HG02943 (cell line): ENCODE results near the gene THTPA.

Source experiments
- ATAC-seq: cut with Tn5 transposase; IDR thresholded peaks from one replicate; pipeline ENCODE4 v1.9.1; 2021; ENCODE audit warnings: mild to moderate bottlenecking, low read depth, moderate library complexity; ENCODE audit not compliant: unreplicated experiment

The THTPA gene, protein sequence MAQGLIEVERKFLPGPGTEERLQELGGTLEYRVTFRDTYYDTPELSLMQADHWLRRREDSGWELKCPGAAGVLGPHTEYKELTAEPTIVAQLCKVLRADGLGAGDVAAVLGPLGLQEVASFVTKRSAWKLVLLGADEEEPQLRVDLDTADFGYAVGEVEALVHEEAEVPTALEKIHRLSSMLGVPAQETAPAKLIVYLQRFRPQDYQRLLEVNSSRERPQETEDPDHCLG

GRCh38 chr14:23555882-23556699, at the start of gene THTPA:
Gene THTPA, plus strand, starts transcription at chr14:23556271. Its CDS starts 487 bp downstream, at chr14:23556758.
- peak; percentile 82 for ATAC-seq

DNA sequence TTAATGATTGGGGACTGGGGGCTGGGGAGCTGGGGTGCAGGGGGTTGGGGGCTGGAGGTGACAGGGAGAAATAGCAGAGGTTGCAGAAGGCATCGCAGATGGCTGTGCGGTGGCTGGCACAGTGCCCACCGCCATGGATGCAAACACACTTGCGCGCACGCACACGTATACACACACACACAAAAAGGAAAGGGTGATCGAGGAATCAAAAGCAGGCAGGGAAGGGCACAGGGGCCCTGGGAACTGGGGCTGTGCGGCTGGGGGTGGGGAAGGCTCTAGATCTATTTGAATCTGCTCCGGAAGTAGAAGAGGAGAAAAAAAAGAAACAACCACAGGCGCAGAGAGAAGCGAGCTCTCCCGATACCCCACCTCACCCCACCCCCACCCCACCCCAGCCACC, 43.9 kb upstream of the THTPA start:
- ATAC-seq, result no peak

DNA sequence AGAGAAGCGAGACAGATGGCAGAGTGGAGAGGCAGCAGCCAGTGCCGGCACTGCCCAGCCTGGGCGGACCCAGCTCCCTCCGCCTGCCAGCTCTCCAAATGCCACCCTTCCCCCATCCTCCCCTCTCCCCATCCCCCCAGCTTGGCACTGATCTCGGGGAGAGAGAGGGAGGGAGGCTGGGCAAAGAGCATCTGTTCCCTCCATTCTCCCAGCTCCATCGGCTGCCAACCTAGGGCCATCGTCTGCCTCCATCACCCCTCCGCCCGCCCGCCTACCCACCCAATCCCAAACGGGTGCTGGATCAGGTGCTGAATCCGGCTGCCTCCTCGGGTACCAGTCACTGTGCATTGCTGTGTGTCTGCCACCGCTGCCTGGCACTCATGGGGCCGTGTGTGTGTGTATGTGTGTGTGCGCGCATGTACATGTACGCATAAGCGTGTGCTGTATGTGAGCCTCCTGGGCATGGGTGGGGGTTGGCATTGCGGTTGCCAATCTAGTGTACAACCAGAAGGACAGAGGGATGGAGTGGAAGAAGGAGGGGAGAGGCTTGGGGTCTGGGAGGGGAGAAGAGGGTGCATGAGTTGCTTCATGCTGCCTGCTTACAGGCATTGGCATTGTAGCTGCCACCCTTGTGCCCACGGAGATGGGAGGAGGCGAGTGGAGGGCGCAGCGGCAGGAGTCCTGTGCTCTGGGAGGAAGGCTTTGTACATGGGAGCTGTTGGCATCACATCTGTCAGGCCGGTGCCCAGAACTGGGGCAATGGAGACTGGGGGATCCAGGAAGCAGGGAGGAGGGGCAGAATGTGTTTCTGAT, 42.9 kb upstream of the THTPA start:
- ATAC-seq, result no peak

GRCh38 chr14:23513818-23514643, 42.0 kb upstream of the THTPA start:
- ATAC-seq, result no peak

DNA sequence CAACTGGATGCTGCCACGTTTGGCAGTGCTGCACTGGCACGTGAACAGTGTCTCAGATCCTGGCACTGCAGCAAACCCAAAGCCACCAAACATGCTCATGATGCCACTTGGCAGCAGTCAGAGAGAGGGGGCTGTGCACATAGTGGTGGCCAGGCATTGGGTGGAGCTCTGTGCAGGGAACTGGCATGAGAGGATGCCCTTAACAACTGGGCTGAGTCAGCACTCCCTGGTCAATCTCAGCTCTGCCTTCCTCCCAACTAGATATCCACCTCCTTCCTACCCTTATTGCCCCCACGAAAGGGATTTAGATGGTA, 41.5 kb upstream of the THTPA start:
- no peak for ATAC-seq

DNA sequence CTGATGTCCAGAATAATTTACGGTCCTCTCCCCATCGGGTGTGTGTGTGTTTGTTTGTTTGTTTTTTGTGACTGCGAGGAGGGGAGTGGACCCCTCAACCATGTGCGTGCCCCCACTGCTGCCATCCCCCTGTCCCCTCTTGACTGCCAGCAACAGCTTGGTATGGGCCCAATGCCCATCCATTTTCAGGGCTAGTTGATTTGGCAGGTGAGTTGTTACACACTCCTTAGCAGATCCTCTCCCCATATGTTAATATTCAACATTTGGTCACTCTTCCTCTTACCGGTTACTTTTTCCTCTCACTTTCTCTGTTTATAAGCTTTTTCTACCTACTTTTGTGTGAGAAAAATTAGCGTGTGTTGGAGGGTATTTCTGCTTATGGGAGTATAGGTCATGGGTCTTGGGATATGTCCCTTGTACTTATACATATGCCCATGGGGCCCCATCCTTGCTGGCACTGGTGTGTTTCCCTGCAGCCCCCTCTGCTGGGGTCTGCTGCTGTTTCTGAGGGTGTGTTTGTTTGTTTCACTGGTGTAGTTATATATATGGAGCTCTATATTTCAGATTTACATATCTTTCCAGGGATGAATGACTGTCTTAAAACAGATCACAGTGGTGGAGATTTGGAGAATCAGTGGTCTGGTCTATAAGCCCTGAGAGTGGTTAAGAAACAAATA, 38.3 kb upstream of the THTPA start:
- no peak for ATAC-seq

GRCh38 chr14:23518709-23519108, 37.4 kb upstream of the THTPA start:
- ATAC-seq, result no peak

DNA sequence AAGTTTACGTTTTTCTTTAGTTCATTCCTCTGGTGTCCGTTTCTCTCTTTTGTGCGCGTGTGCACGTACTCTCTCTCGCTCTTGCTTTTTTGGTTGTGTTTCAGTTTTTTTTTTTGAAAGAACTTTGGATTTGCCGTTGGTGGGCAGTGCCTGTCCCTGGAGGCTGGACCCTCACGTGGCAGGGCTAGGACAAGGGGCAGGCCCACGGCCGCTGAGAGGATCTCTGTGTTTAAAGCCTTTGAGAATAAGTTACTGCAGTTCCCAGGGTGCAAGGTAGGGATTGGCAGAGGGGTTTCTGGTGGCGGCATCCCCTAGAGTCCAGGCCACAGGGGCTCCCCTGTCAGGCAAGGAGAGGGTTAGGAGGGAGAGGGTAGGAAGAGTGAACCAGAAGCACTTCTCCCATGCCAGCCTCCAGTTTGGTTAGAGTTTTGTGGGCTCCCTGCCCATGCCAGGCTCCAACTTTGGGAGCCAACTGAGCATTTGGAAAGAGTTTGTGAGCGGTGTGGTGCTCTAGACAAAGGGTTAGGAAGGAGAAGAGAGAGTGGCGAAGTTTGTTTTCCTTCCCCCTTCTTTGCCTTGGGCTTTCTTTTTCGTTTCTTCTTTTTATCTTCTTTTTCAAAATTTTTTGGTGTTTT, 35.1 kb upstream of the THTPA start:
- ATAC-seq, result no peak

DNA sequence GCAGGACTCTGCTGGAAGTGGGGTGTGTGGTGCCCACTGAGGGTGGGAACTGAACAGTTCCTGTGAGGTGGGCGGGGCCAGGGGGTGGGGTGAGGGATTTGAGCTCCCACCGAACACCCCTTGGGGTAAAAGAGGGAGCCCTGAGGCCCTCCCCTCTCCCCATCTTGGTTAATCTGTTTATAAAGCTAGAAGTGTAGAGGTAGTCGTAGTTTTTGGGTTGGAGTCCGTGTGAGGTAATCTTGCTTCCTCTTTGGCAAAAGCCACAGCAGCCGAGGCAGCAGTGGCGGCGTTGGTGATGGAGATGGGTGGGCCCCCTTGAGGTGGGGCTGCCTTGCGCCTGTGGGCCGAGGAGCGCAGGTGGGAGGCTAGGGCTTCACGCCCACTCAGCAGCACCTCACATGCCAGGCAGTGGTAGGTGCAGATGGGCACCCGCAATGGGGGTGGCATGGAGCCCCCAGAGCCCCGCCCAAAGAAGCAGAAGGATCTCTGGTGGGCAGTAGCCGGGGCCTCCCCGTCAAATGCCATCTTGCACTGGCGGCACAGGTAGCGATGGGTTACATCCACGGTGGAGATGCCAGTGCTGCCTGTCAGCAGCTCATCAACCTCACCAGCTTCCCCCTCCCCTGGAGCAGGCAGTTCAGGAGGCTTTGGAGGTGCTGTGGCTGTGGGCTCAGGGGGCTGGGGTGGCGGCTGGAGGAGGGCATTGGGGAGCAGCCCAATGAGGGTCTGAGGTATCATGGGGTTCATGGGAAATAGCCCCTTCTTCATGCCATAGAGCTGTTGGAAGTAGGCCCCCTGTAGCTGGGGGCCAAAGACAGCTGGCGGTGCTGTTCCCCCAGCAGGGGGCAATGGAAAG, 34.1 kb upstream of the THTPA start:
- ATAC-seq, result no peak

- no peak for ATAC-seq
Observed at GRCh38 chr14:23522643-23523198, 33.4 kb upstream of the THTPA start.

DNA sequence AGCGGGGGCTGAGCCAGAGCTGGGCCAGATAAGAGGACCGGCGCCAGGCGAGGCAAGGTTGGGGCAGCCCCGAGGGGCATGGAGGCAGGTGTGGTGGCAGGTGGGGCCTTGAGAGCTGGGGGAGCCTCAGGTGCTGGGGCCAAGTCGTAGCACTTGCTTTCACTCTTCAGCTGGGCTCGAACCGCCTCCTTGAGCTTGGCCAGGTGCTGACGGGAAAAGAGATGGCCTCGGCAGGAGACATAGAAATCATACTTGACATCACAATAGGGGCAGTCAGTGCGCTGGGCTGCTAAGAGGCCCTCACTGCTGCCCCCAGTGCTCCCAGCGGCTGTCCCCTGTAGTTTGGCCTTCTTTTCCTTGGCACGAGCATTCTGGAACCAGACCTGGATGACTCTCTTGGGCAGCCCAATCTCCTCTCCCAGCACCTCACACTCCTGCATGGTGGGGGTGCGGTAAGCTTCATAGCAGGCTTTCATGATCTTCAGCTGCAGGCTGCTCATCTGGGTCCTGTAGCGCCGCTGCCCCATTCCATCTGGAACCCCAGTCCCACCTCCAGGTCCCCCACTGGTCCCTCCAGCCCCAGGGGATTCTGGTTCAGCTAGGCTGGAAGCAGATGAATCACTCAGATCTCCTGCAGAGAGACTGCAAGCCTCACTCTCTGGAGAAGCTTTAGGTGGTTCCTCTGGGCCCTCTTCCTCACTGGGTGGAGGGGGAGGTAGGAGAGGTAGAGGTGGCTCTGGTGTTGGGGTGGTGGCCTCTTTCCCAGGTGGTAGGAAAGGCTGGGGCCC, 32.6 kb upstream of the THTPA start:
- ATAC-seq, result no peak

GRCh38 chr14:23524954-23525353, 31.1 kb upstream of the THTPA start:
- no peak for ATAC-seq

DNA sequence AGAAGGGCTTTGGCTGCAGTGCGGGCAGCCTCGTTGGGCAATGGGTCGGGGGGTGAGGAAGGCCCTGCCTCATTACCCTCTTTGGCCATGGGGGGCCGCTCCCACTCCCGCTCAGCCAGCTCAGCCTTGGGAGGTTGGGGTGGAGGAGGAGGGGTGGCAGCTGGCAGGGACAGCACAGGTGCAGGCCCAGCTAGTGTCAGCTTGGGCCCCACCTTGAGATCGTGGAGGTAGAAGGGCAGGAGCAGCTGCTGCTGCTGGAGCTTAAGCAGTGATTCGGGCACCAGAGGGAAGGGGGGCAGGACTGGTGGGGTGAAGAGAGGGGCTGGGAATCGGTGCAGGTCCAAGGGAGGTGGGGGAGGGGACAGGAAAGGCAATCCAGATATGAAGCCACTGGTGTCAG, 30.5 kb upstream of the THTPA start:
- ATAC-seq, result no peak

GRCh38 chr14:23528555-23528954, 27.5 kb upstream of the THTPA start:
- no peak for ATAC-seq

GRCh38 chr14:23529016-23529415, 27.1 kb upstream of the THTPA start:
- ATAC-seq, result no peak

- ATAC-seq, result no peak
Observed at GRCh38 chr14:23530375-23531055, 25.6 kb upstream of the THTPA start.

DNA sequence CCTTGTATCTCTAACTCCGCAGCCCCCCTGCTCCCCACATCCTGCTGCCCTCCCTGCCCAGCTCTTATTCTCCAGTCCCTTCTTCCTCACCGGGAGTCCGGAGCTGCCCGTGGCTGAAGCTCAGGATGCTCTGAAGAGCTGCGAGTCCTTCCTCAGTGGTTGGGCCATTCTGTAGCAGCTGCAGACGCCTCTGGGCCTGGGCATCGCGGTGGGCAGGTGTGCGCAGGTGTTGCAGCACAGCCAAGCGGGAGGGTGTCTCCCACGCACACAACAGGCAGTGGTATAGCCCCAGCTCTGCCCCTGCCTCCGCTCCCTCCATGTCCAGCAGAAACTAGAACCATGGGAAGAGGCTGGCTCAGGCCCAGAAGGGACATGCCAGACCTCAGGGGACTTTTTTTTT, 24.7 kb upstream of the THTPA start:
- ATAC-seq, result no peak
